HCEC 1CT (cell line): ENCODE measurements around the gene CANX.

ENCODE experiments used
- DNase-seq: peaks from one replicate; pipeline ENCODE4 v3.0.0-alpha.2; 2017

CANX gene

GRCh38 chr5:179779826-179780225 is 81.1 kb downstream of the CANX start:
- DNase-seq = no peak

GRCh38 chr5:179780362-179780761 is 81.6 kb downstream of the CANX start:
- DNase-seq = no peak
